Measurements from ENCODE around the gene ARID1A. TPM values are rescaled to one million over a fixed set of nuclear protein-coding genes. Genes with fewer than 3 reads are reported as not detected.

Gene ARID1A
- total and polyA plus RNA-seq, 9 of the 15 experiments (the other 6 are each of a cell fraction or from before 2014, with no cell fraction given): 8.3 to 88.3 (median 22.5) TPM

DNA sequence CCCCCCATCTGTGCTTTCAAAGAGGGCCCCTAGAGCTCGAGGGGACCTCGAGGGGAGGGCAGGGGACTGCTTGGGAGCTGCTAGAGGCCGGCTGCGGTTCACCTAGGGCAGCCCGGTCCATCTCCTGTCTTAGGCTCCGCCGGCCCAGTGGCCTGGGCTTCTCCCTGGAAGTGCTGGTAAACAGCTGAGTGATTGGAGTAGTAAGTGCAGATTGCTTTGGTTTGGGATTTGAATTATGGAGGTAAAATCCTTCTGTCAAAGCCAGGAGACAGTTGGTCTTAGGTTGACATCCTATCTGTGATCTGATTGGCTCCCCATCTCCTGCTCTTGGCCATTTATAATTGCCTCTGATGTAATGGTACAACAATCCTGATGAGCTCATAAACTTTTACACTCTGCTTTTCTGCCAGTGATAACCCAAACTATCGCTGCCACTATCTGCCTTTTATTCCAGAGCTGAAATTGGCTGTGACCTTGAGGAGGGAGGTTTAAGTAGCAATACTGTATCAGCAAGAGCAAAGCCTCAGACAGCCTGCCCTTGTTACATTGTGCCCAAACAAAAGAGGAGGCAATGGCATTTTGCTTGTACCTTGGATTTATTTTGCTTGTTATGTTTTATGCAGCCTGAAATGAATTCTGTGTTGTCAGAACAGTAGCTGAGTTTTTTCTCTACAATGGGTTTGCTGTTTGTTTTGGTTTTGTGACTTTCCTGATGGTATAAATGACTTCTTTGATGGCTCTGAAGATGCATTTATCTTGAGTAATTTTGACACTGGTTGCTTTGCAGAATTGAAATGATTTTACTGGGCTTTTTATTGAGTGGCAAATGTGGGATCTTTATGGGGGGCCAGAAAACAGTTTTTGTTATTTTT lies 2.4 kb downstream of the ARID1A start (continued):
- TF ChIP-seq, protein P1, sequence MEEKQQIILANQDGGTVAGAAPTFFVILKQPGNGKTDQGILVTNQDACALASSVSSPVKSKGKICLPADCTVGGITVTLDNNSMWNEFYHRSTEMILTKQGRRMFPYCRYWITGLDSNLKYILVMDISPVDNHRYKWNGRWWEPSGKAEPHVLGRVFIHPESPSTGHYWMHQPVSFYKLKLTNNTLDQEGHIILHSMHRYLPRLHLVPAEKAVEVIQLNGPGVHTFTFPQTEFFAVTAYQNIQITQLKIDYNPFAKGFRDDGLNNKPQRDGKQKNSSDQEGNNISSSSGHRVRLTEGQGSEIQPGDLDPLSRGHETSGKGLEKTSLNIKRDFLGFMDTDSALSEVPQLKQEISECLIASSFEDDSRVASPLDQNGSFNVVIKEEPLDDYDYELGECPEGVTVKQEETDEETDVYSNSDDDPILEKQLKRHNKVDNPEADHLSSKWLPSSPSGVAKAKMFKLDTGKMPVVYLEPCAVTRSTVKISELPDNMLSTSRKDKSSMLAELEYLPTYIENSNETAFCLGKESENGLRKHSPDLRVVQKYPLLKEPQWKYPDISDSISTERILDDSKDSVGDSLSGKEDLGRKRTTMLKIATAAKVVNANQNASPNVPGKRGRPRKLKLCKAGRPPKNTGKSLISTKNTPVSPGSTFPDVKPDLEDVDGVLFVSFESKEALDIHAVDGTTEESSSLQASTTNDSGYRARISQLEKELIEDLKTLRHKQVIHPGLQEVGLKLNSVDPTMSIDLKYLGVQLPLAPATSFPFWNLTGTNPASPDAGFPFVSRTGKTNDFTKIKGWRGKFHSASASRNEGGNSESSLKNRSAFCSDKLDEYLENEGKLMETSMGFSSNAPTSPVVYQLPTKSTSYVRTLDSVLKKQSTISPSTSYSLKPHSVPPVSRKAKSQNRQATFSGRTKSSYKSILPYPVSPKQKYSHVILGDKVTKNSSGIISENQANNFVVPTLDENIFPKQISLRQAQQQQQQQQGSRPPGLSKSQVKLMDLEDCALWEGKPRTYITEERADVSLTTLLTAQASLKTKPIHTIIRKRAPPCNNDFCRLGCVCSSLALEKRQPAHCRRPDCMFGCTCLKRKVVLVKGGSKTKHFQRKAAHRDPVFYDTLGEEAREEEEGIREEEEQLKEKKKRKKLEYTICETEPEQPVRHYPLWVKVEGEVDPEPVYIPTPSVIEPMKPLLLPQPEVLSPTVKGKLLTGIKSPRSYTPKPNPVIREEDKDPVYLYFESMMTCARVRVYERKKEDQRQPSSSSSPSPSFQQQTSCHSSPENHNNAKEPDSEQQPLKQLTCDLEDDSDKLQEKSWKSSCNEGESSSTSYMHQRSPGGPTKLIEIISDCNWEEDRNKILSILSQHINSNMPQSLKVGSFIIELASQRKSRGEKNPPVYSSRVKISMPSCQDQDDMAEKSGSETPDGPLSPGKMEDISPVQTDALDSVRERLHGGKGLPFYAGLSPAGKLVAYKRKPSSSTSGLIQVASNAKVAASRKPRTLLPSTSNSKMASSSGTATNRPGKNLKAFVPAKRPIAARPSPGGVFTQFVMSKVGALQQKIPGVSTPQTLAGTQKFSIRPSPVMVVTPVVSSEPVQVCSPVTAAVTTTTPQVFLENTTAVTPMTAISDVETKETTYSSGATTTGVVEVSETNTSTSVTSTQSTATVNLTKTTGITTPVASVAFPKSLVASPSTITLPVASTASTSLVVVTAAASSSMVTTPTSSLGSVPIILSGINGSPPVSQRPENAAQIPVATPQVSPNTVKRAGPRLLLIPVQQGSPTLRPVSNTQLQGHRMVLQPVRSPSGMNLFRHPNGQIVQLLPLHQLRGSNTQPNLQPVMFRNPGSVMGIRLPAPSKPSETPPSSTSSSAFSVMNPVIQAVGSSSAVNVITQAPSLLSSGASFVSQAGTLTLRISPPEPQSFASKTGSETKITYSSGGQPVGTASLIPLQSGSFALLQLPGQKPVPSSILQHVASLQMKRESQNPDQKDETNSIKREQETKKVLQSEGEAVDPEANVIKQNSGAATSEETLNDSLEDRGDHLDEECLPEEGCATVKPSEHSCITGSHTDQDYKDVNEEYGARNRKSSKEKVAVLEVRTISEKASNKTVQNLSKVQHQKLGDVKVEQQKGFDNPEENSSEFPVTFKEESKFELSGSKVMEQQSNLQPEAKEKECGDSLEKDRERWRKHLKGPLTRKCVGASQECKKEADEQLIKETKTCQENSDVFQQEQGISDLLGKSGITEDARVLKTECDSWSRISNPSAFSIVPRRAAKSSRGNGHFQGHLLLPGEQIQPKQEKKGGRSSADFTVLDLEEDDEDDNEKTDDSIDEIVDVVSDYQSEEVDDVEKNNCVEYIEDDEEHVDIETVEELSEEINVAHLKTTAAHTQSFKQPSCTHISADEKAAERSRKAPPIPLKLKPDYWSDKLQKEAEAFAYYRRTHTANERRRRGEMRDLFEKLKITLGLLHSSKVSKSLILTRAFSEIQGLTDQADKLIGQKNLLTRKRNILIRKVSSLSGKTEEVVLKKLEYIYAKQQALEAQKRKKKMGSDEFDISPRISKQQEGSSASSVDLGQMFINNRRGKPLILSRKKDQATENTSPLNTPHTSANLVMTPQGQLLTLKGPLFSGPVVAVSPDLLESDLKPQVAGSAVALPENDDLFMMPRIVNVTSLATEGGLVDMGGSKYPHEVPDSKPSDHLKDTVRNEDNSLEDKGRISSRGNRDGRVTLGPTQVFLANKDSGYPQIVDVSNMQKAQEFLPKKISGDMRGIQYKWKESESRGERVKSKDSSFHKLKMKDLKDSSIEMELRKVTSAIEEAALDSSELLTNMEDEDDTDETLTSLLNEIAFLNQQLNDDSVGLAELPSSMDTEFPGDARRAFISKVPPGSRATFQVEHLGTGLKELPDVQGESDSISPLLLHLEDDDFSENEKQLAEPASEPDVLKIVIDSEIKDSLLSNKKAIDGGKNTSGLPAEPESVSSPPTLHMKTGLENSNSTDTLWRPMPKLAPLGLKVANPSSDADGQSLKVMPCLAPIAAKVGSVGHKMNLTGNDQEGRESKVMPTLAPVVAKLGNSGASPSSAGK (IDR thresholded peaks at IDR 0.05): peak; percentile 24; the same call in 1 of the 2 replicates
- TF ChIP-seq NELFE (IDR thresholded peaks at IDR 0.05; ENCODE audit: insufficient read depth, insufficient read length) (no peak), SLC30A9 (CRISPR knock-in tag; IDR thresholded peaks at IDR 0.05) (no peak), ZNF140 (CRISPR knock-in tag; IDR thresholded peaks at IDR 0.05) (no peak), DMBX1 (CRISPR knock-in tag; IDR thresholded peaks at IDR 0.05; ENCODE audit: borderline replicate concordance) (peak; percentile 51; the same call in 1 of the 2 replicates), HNRNPH1 (optimal IDR thresholded peaks at IDR 0.05; ENCODE audit: low read depth, low read length) (no peak), GTF2A2 (tag; IDR thresholded peaks at IDR 0.05) (no peak), SIRT6 (IDR thresholded peaks at IDR 0.05; ENCODE audit: low read depth, low read length) (no peak), HBP1 (CRISPR knock-in tag; IDR thresholded peaks at IDR 0.05) (0 out of 2 replicates have a peak, but pooled peaks have one; percentile 36), BCOR (IDR thresholded peaks at IDR 0.05) (no peak; the same call in 1 of the 2 replicates), JUNB (CRISPR knock-in tag; conservative IDR thresholded peaks at IDR 0.05) (no peak), NFATC3 (IDR thresholded peaks at IDR 0.05) (peak; percentile 50; the same call in 1 of the 2 replicates), NEUROD1 (IDR thresholded peaks at IDR 0.05; ENCODE audit: borderline replicate concordance, low read depth, low read length, partially characterized antibody) (no peak), ZNF212 (CRISPR knock-in tag; IDR thresholded peaks at IDR 0.05) (no peak)

All from K562 (cell line).